ENCODE results near the gene GIT1.

Gene GIT1

GRCh38 chr17:29577001-29577370 lies 12.5 kb downstream of the GIT1 start:
- DNase-seq = no peak

GRCh38 chr17:29576214-29577000 lies 13.0 kb downstream of the GIT1 start:
- DNase-seq = no peak

GRCh38 chr17:29575511-29576213 lies 13.8 kb downstream of the GIT1 start:
- no peak for DNase-seq

- DNase-seq = no peak
These were observed 14.5 kb downstream of the GIT1 start for GRCh38 chr17:29574732-29575510.

GRCh38 chr17:29573871-29574731 lies 15.3 kb downstream of the GIT1 start:
- no peak for DNase-seq

GRCh38 chr17:29573558-29573869 lies 15.9 kb downstream of the GIT1 start:
- DNase-seq = no peak

- no peak for DNase-seq
These were observed 16.5 kb downstream of the GIT1 start for GRCh38 chr17:29572691-29573557.

GRCh38 chr17:29571883-29572681 lies 17.4 kb downstream of the GIT1 start:
- no peak for DNase-seq

GRCh38 chr17:29571486-29571882 lies 18.0 kb downstream of the GIT1 start:
- DNase-seq = no peak

GRCh38 chr17:29570521-29570920 lies 18.9 kb downstream of the GIT1 start:
- DNase-seq = no peak

GRCh38 chr17:29569245-29569950 lies 20.1 kb downstream of the GIT1 start:
- no peak for DNase-seq

- no peak for DNase-seq
These were observed 20.9 kb downstream of the GIT1 start, which contains the start of gene TP53I13 for GRCh38 chr17:29568331-29569244. Gene TP53I13 (plus strand): TSS chr17:29568701. CDS start chr17:29568759, 58 bp downstream.

- no peak for DNase-seq
These were observed 21.7 kb downstream of the GIT1 start for GRCh38 chr17:29567554-29568330.

GRCh38 chr17:29567304-29567553 lies 22.2 kb downstream of the GIT1 start:
- DNase-seq = no peak

GRCh38 chr17:29566473-29567303 lies 22.8 kb downstream of the GIT1 start, which contains the start of gene ABHD15:
Gene ABHD15 (minus strand): TSS chr17:29567037. CDS start chr17:29566966, 71 bp downstream.
- no peak for DNase-seq

- DNase-seq = no peak
These were observed 23.6 kb downstream of the GIT1 start for GRCh38 chr17:29565643-29566472.

GRCh38 chr17:29563816-29564215 lies 25.6 kb downstream of the GIT1 start:
- no peak for DNase-seq
